Cardiac muscle cell (in vitro differentiated cells and primary cell): ENCODE measurements around the gene LRWD1. TPM values are rescaled to one million over a fixed set of nuclear protein-coding genes. Genes with fewer than 3 reads are reported as not detected.

Experiments
- DNase-seq, 2 donors: peaks; one replicate each; pipeline versions ENCODE4 v3.0.0 to v3.0.0-alpha.2; 2010 to 2017; ENCODE audit warnings: low read depth in 1 of 2, low spot score in 1 of 2
- H3K27ac ChIP-seq: fragments of 200-600 bp; sonication (generic); 2 replicates; pipeline ENCODE4 v1.5.1; 2016
- H3K27me3 ChIP-seq: fragments of 200-600 bp; sonication (generic); 2 replicates; pipeline ENCODE4 v1.6.0; 2016; ENCODE audit warnings: control low read depth
- H3K36me3 ChIP-seq: fragments of 200-600 bp; sonication (generic); 2 replicates; pipeline ENCODE4 v1.5.1; 2016; ENCODE audit warnings: control low read depth
- H3K4me1 ChIP-seq: fragments of 200-600 bp; sonication (generic); 2 replicates; pipeline ENCODE4 v1.8.1; 2017; ENCODE audit warnings: low read depth, mild to moderate bottlenecking, mixed run types
- H3K4me3 ChIP-seq: fragments of 200-600 bp; sonication (generic); 2 replicates; pipeline ENCODE4 v1.5.1; 2016; ENCODE audit warnings: mild to moderate bottlenecking
- H3K9me3 ChIP-seq: fragments of 200-600 bp; sonication (generic); 2 replicates; pipeline ENCODE4 v1.5.1; 2017; ENCODE audit warnings: low read depth, mild to moderate bottlenecking, control low read depth
- CTCF ChIP-seq: IDR thresholded peaks from 2 replicates; pipeline ENCODE4 v1.5.1; 2012; ENCODE audit warnings: low read depth, mild to moderate bottlenecking, low read length
- polyA plus RNA-seq: library from polyadenylated mRNA; unstranded; fragments of >200 nt; fragmentation: Nextera tagmentation; extraction: Ambion mirVana; gene quantifications from 2 replicates; pipeline ENCODE4 v1.2.1, GENCODE V29; 2016
- total RNA-seq: library from RNA; depleted of rRNA; stranded (reverse); fragments of >200 nt; gene quantifications from 2 replicates; pipeline ENCODE4 v1.2.3, GENCODE V29; 2016

The LRWD1 gene
- total and polyA plus RNA-seq, 2 experiments from 2014 or later, result 26.8 to 34.9 TPM

GRCh38 chr7:102446387-102447156 lies 18.2 kb upstream of the LRWD1 start:
- H3K9me3 ChIP-seq, result no peaks in the 10 kb centered on the region
- H3K36me3 ChIP-seq, result peaks cover 9% of the 10 kb centered on the region
- no peak for DNase-seq
- no peak overlapping the region for H3K4me3 ChIP-seq
- TF ChIP-seq CTCF, result no peak
- H3K27ac ChIP-seq, result no peak overlapping the region
- H3K27me3 ChIP-seq, result no peaks in the 10 kb centered on the region
- H3K4me1 ChIP-seq, result no peaks in the 10 kb centered on the region

- no peak overlapping the region for H3K4me3 ChIP-seq
- TF ChIP-seq CTCF, result no peak
- no peaks in the 10 kb centered on the region for H3K27me3 ChIP-seq
- H3K4me1 ChIP-seq, result no peaks in the 10 kb centered on the region
- H3K27ac ChIP-seq, result no peak overlapping the region
- DNase-seq, result no peak
- H3K9me3 ChIP-seq, result no peaks in the 10 kb centered on the region
- peaks cover 7% of the 10 kb centered on the region for H3K36me3 ChIP-seq
Measured at GRCh38 chr7:102447311-102447710, 17.5 kb upstream of the LRWD1 start.

GRCh38 chr7:102449136-102449535 lies 15.6 kb upstream of the LRWD1 start:
- TF ChIP-seq CTCF, result no peak
- no peak overlapping the region for H3K4me3 ChIP-seq

GRCh38 chr7:102450242-102450641 lies 14.5 kb upstream of the LRWD1 start:
- Histone ChIP-seq H3K4me3 (no peak overlapping the region), H3K36me3 (peaks cover 7% of the 10 kb centered on the region), H3K27ac (no peak overlapping the region), H3K4me1 (no peaks in the 10 kb centered on the region), H3K27me3 (no peaks in the 10 kb centered on the region), H3K9me3 (no peaks in the 10 kb centered on the region)
- DNase-seq, result no peak
- TF ChIP-seq CTCF, result peak; percentile 2

More at GRCh38 chr7:102449136-102449535, 15.6 kb upstream of the LRWD1 start:
- no peaks in the 10 kb centered on the region for H3K27me3 ChIP-seq
- no peak for DNase-seq
- no peak overlapping the region for H3K27ac ChIP-seq
- no peaks in the 10 kb centered on the region for H3K9me3 ChIP-seq
- H3K36me3 ChIP-seq, result peaks cover 7% of the 10 kb centered on the region
- H3K4me1 ChIP-seq, result no peaks in the 10 kb centered on the region

- Histone ChIP-seq H3K27me3 (no peaks in the 10 kb centered on the region), H3K4me1 (no peaks in the 10 kb centered on the region), H3K36me3 (peaks cover 7% of the 10 kb centered on the region), H3K9me3 (no peaks in the 10 kb centered on the region), H3K27ac (no peak overlapping the region), H3K4me3 (no peak overlapping the region)
- TF ChIP-seq CTCF, result no peak
- peak in 1 of 2 donors; percentile 63 for DNase-seq
Measured at GRCh38 chr7:102451371-102452054, 13.3 kb upstream of the LRWD1 start.
